ENCODE measurements around the gene RTN3. TPM values are rescaled to one million over a fixed set of nuclear protein-coding genes. Genes with fewer than 3 reads are reported as not detected.

RTN3 gene
- total and polyA plus RNA-seq, 5 experiments from 2014 or later = 28.0 to 43.1 (median 39.0) TPM

DNA sequence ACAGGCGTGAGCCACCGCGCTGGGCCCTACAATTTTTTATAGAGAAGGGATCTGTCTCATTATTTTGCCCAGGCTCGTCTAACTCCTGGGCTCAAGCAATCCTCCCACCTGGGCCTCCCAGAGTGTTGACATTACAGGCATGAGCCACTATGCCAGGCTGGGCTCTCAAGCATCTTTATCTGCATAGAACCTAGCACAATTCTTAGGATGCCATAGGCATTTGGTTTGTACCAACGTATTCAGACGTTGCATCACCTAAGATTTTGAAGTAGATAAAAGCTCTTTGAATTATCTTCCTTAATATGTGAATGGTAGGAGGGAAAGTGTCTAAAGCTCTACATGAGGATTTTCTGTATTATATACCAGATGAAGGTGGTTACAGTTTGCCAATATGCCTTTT lies 30.5 kb downstream of the RTN3 start:
- DNase-seq (no peak), ATAC-seq (no peak)
- H3K9me3 Mint-ChIP-seq = no peaks in the 10 kb centered on the region
- peaks cover 0 to 4% (median under 1%) of the 10 kb centered on the region in 4 donors for H3K4me1 Mint-ChIP-seq
- H3K36me3 Mint-ChIP-seq = peaks cover 0 to 6% (median 0%) of the 10 kb centered on the region in 3 donors
- H3K27ac Mint-ChIP-seq = no peak overlapping the region
- H3K27me3 Mint-ChIP-seq = no peaks in the 10 kb centered on the region
- POLR2A ChIA-PET = no interaction called here
- H3K4me3 Mint-ChIP-seq = no peak overlapping the region

GRCh38 chr11:63713766-63714165 lies 32.5 kb downstream of the RTN3 start:
- DNase-seq (no peak), ATAC-seq (no peak)
- Mint-ChIP-seq H3K36me3 (peaks cover 0 to 8% (median 0%) of the 10 kb centered on the region in 3 donors), H3K9me3 (no peaks in the 10 kb centered on the region), H3K27me3 (no peaks in the 10 kb centered on the region), H3K4me1 (peaks cover 0 to 5% (median 3%) of the 10 kb centered on the region in 4 donors), H3K27ac (no peak overlapping the region), H3K4me3 (no peak overlapping the region)
- POLR2A ChIA-PET = no interaction called here

DNA sequence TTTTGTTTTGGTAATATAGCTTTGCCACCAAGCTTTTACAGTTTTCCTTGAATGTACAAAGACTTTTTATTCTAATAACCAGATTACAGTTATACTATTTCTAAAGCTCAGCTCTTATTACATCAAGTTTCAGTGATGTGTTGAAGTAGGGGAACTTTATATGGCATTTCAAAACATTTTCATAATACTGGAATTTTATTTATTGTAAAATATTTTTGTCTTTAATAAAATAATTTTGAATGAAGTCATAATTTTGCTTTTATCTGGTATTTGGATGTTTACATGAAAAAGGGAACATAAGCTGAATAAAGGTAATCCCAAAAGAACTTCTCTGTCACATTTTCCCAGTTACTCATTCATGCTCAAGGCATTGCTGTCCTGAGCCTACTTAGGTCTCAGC lies 34.7 kb downstream of the RTN3 start:
- DNase-seq (no peak), ATAC-seq (no peak)
- Mint-ChIP-seq H3K27ac (no peak overlapping the region), H3K4me1 (peaks cover 0 to 6% (median 2%) of the 10 kb centered on the region in 4 donors), H3K36me3 (peaks cover 0 to 7% (median 0%) of the 10 kb centered on the region in 3 donors), H3K4me3 (no peak overlapping the region), H3K9me3 (no peaks in the 10 kb centered on the region), H3K27me3 (no peaks in the 10 kb centered on the region)
- POLR2A ChIA-PET = no interaction called here

DNA sequence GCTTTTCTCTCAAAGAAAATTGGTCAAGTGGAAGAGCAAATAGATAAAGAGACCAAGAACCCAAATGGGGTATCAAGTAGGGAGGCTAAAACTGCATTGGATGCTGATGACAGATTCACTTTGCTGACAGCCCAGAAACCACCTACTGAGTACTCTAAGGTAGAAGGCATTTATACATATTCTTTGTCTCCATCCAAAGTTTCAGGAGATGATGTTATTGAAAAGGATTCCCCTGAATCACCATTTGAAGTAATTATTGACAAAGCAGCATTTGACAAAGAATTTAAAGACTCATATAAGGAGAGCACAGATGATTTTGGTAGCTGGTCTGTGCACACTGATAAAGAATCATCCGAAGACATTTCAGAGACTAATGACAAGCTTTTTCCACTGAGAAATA lies 37.7 kb downstream of the RTN3 start:
- Mint-ChIP-seq H3K9me3 (no peaks in the 10 kb centered on the region), H3K27me3 (no peaks in the 10 kb centered on the region), H3K4me3 (no peak overlapping the region), H3K4me1 (peaks cover 0 to 6% (median 2%) of the 10 kb centered on the region in 4 donors), H3K27ac (peak overlapping the region in 1 of 10 donors; percentile 15), H3K36me3 (peaks cover 0 to 7% (median 0%) of the 10 kb centered on the region in 3 donors)
- POLR2A ChIA-PET = no interaction called here
- ATAC-seq (no peak), DNase-seq (no peak)

GRCh38 chr11:63719987-63720386 lies 38.7 kb downstream of the RTN3 start:
- POLR2A ChIA-PET = no interaction called here
- Mint-ChIP-seq H3K36me3 (peaks cover 0 to 3% (median 0%) of the 10 kb centered on the region in 3 donors), H3K4me1 (peaks cover 0 to 6% (median 1%) of the 10 kb centered on the region in 4 donors), H3K27ac (no peak overlapping the region), H3K4me3 (no peak overlapping the region), H3K27me3 (no peaks in the 10 kb centered on the region), H3K9me3 (no peaks in the 10 kb centered on the region)
- DNase-seq (no peak), ATAC-seq (no peak)

GRCh38 chr11:63720611-63721010 lies 39.3 kb downstream of the RTN3 start:
- POLR2A ChIA-PET = no interaction called here
- no peak overlapping the region for H3K27ac Mint-ChIP-seq
- no peak overlapping the region for H3K4me3 Mint-ChIP-seq
- peaks cover 0 to 3% (median 0%) of the 10 kb centered on the region in 3 donors for H3K36me3 Mint-ChIP-seq
- no peaks in the 10 kb centered on the region for H3K9me3 Mint-ChIP-seq
- no peak for DNase-seq
- no peaks in the 10 kb centered on the region for H3K27me3 Mint-ChIP-seq
- H3K4me1 Mint-ChIP-seq = peaks cover 0 to 6% (median 1%) of the 10 kb centered on the region in 4 donors
- ATAC-seq = no peak

GRCh38 chr11:63729326-63729725 lies 48.0 kb downstream of the RTN3 start:
- ATAC-seq = no peak
- Mint-ChIP-seq H3K4me1 (no peaks in the 10 kb centered on the region), H3K27me3 (no peaks in the 10 kb centered on the region), H3K4me3 (no peak overlapping the region), H3K27ac (no peak overlapping the region), H3K36me3 (no peaks in the 10 kb centered on the region), H3K9me3 (no peaks in the 10 kb centered on the region)
- no peak for DNase-seq
- POLR2A ChIA-PET = no interaction called here

DNA sequence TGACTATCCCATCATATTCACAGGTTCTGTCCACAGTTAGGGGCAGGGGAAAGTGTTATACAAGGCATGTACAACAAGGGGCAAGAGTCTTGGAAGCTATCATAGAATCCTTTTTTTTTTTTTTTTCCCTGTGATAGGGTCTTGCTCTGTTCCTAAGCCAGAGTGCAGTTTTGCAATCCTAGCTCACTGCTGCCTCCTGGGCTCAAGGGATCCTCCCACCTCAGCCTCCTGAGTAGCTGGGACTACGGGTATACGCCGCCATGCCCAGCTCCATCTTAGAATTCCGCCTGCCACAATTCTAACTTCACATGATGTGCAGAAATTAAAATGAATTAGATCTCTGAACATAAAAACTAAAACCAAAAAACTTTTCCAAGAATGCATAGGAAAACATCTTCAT lies 55.6 kb downstream of the RTN3 start:
- H3K36me3 Mint-ChIP-seq = no peaks in the 10 kb centered on the region
- no peaks in the 10 kb centered on the region for H3K9me3 Mint-ChIP-seq
- H3K27me3 Mint-ChIP-seq = no peaks in the 10 kb centered on the region
- peak overlapping the region in 4 of 10 donors; percentile 27 to 72 (median 49) for H3K27ac Mint-ChIP-seq
- H3K4me1 Mint-ChIP-seq = peaks cover 2 to 5% (median 2%) of the 10 kb centered on the region in 4 donors
- DNase-seq (no peak), ATAC-seq (no peak)
- no peak overlapping the region for H3K4me3 Mint-ChIP-seq
- POLR2A ChIA-PET = no interaction called here

DNA sequence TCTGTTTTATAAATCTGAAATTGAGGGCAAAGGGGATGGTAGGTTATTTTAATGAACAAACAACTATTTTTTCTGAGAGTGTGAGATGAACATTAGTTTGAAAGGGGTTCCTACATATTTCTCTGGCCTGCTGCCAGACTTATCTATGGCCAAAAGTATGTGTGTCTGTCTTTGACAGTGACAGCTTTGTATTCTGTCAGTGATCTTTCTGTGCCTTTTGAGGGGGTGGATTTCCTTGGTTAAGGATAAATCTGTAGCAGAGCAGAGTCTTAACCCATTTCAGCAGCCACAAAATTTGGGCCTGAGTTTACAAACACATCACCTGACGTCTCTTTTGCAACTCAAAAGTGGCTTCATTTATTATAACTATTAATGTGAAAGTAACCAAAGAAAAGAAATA lies 56.4 kb downstream of the RTN3 start:
- Mint-ChIP-seq H3K9me3 (no peaks in the 10 kb centered on the region), H3K27me3 (no peaks in the 10 kb centered on the region), H3K4me1 (peaks cover 2 to 5% (median 2%) of the 10 kb centered on the region in 4 donors), H3K27ac (peak overlapping the region in 4 of 10 donors; percentile 24 to 69 (median 36)), H3K36me3 (no peaks in the 10 kb centered on the region), H3K4me3 (no peak overlapping the region)
- ATAC-seq (no peak), DNase-seq (no peak)
- POLR2A ChIA-PET = no interaction called here

GRCh38 chr11:63738720-63739360 lies 57.5 kb downstream of the RTN3 start:
- no peak for ATAC-seq
- H3K36me3 Mint-ChIP-seq = peaks cover 0 to 2% (median 0%) of the 10 kb centered on the region in 3 donors
- no peaks in the 10 kb centered on the region for H3K27me3 Mint-ChIP-seq
- peak; percentile 36 to 80 (median 52) for DNase-seq
- H3K4me1 Mint-ChIP-seq = peaks cover 2 to 5% (median 2%) of the 10 kb centered on the region in 4 donors
- peak overlapping the region in 2 of 10 donors; percentile 77 to 88 for H3K27ac Mint-ChIP-seq
- no peak overlapping the region for H3K4me3 Mint-ChIP-seq
- H3K9me3 Mint-ChIP-seq = no peaks in the 10 kb centered on the region
- POLR2A ChIA-PET = no interaction called here

DNA sequence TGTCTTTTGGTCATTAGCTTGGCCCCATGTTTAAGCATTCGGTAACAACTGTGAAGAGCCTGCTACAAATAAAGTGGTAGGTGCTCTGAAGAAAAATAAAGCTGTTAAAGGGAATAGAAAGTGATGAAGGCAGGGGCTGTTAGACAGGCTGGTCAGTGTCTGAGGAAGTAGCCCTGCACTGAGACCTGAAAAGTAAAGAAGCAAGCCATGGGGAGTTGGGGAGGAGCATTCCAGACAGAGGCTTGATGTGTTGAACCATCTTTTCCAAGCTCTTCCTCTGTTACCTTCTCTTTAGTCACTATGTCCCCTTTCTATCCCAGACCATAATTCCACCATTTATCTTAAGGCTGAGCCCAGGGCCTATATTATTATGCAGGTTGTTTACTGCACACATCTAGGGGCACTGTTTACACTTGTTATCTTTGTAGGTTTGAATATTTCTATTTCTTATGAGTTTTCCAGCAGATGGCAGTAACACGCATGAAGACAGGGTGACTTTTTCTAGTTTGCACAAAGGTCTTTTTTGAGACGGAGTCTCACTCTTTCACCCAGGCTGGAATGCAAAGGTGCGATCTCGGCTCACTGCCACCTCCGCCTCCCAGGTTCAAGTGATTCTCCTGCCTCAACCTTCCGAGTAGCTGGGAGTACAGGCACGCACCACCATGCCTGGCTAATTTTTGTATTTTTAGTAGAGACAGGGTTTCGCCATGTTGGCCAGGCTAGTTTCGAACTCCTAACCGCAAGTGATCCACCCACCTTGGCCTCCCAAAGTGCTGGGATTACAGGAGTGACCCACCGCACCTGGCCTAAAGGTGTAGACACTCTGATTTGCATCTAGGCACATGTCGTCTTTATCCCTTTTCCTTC lies 64.2 kb downstream of the RTN3 start:
- ATAC-seq (no peak), DNase-seq (no peak)
- Mint-ChIP-seq H3K36me3 (peaks cover 0 to 14% (median 0%) of the 10 kb centered on the region in 3 donors), H3K4me3 (no peak overlapping the region), H3K27me3 (no peaks in the 10 kb centered on the region), H3K27ac (no peak overlapping the region), H3K4me1 (no peaks in the 10 kb centered on the region), H3K9me3 (no peaks in the 10 kb centered on the region)
- POLR2A ChIA-PET = no interaction called here

GRCh38 chr11:63747011-63747410 lies 65.7 kb downstream of the RTN3 start:
- POLR2A ChIA-PET = no interaction called here
- ATAC-seq (no peak), DNase-seq (no peak)
- Mint-ChIP-seq H3K4me3 (no peak overlapping the region), H3K36me3 (peaks cover 0 to 26% (median 0%) of the 10 kb centered on the region in 3 donors), H3K9me3 (no peaks in the 10 kb centered on the region), H3K27ac (peak overlapping the region in 1 of 10 donors; percentile 6), H3K27me3 (no peaks in the 10 kb centered on the region), H3K4me1 (no peaks in the 10 kb centered on the region)

GRCh38 chr11:63749624-63750023 lies 68.3 kb downstream of the RTN3 start:
- DNase-seq (no peak), ATAC-seq (no peak)
- no peaks in the 10 kb centered on the region for H3K9me3 Mint-ChIP-seq
- H3K27ac Mint-ChIP-seq = no peak overlapping the region
- H3K27me3 Mint-ChIP-seq = no peaks in the 10 kb centered on the region
- no peak overlapping the region for H3K4me3 Mint-ChIP-seq
- H3K36me3 Mint-ChIP-seq = peaks cover 0 to 35% (median 5%) of the 10 kb centered on the region in 3 donors
- H3K4me1 Mint-ChIP-seq = no peaks in the 10 kb centered on the region
- POLR2A ChIA-PET = interaction anchor here (0.7 kb wide), 1 partner anchor 445 kb away, joined by 3 read pairs; no protein-coding TSS in a partner anchor
